Left lung (tissue), 10 donors: Measurements from ENCODE around the gene DNAAF3. TPM values are rescaled to one million over a fixed set of nuclear protein-coding genes. Genes with fewer than 3 reads are reported as not detected.

ENCODE experiments used
- ATAC-seq: fragments of 200-7000 bp; cut with Tn5 transposase; one replicate; pipeline ENCODE4 v1.9.1; 2020; ENCODE audit warnings: moderate library complexity
- DNase-seq, 4 donors: peaks; one replicate each; pipeline ENCODE4 v3.0.0-alpha.2; 2013 to 2020
- H3K27ac ChIP-seq, 2 donors: fragments of 200-600 bp; sonication (generic) in 1 of 2; one replicate each; pipeline versions ENCODE4 v1.5.0 to v1.8.0; 2020 to 2021
- H3K27me3 ChIP-seq, 2 donors: fragments of 200-600 bp; sonication (generic) in 1 of 2; one replicate each; pipeline versions ENCODE4 v1.5.0 to v1.8.0; 2020 to 2021
- H3K36me3 ChIP-seq, 2 donors: fragments of 200-600 bp; sonication (generic) in 1 of 2; one replicate each; pipeline versions ENCODE4 v1.5.0 to v1.8.0; 2020 to 2021
- H3K4me1 ChIP-seq, 2 donors: fragments of 200-600 bp; one replicate each; pipeline ENCODE4 v1.8.0; 2021
- H3K4me3 ChIP-seq, 2 donors: fragments of 200-600 bp; sonication (generic) in 1 of 2; one replicate each; pipeline versions ENCODE4 v1.5.0 to v1.8.0; 2020 to 2021; ENCODE audit warnings: mild to moderate bottlenecking in 1 of 2
- H3K9me3 ChIP-seq, 2 donors: fragments of 200-600 bp; sonication (generic) in 1 of 2; one replicate each; pipeline versions ENCODE4 v1.5.0 to v1.8.0; 2020 to 2021
- CTCF ChIP-seq, 2 donors: fragments of 200-600 bp; sonication (generic) in 1 of 2; IDR thresholded peaks; one replicate each; pipeline versions ENCODE4 v1.5.0 to v1.8.0; 2021; ENCODE audit warnings: antibody characterized with exemption in 2 of 2
- intact Hi-C, 2 donors: fragments of 100-400 bp; cut with DNase I; formaldehyde crosslinking; loops; one replicate each; pipeline versions ENCODE4 v1.11.2 to v1.14.2; 2022
- polyA plus RNA-seq, 6 donors: library from polyadenylated mRNA; unstranded; fragments of 120-200 nt; gene quantifications; one replicate each; pipeline ENCODE4 v1.2.1, GENCODE V29; 2013; ENCODE audit not compliant: insufficient read length in 6 of 6
- total RNA-seq, 2 donors: library from RNA; stranded (reverse); fragmentation: NEBNext Ultra II Directional; extraction: Animal tissue kit (Norgen Biotek cat#: 25700); gene quantifications; one replicate each; pipeline ENCODE4 v1.2.1, GENCODE V29; 2021
- donor health status: DM: no; HTN: yes; CAD: no.
- donor health status: DM: no; HTN: no; CAD: no.

DNAAF3 gene
- total and polyA plus RNA-seq, 8 donors = 0.76 to 11.0 (median 5.4) TPM

GRCh38 chr19:55197528-55197927, 31.1 kb upstream of the DNAAF3 start:
- no peak for TF ChIP-seq CTCF (IDR thresholded peaks at IDR 0.05)
- DNase-seq (no peak), ATAC-seq (no peak)
- H3K9me3 ChIP-seq = no peaks in the 10 kb centered on the region
- no peaks in the 10 kb centered on the region for H3K36me3 ChIP-seq
- no peak overlapping the region for H3K27ac ChIP-seq
- H3K27me3 ChIP-seq = peaks cover 0 to 78% of the 10 kb centered on the region in 2 donors
- H3K4me1 ChIP-seq = no peaks in the 10 kb centered on the region
- H3K4me3 ChIP-seq = no peak overlapping the region
- intact Hi-C loops = no loop called here

GRCh38 chr19:55196803-55197202, 30.4 kb upstream of the DNAAF3 start:
- H3K9me3 ChIP-seq = no peaks in the 10 kb centered on the region
- H3K4me3 ChIP-seq = no peak overlapping the region
- no peaks in the 10 kb centered on the region for H3K36me3 ChIP-seq
- intact Hi-C loops = no loop called here
- no peak for DNase-seq
- peaks cover 0 to 80% of the 10 kb centered on the region in 2 donors for H3K27me3 ChIP-seq
- no peaks in the 10 kb centered on the region for H3K4me1 ChIP-seq
- ATAC-seq = no peak
- no peak overlapping the region for H3K27ac ChIP-seq
- TF ChIP-seq CTCF (IDR thresholded peaks at IDR 0.05) = no peak

- Histone ChIP-seq H3K4me1 (no peaks in the 10 kb centered on the region), H3K27me3 (peaks cover 0 to 53% of the 10 kb centered on the region in 2 donors), H3K4me3 (no peak overlapping the region), H3K36me3 (no peaks in the 10 kb centered on the region), H3K9me3 (no peaks in the 10 kb centered on the region), H3K27ac (no peak overlapping the region)
- DNase-seq (no peak), ATAC-seq (no peak)
- no peak for TF ChIP-seq CTCF (IDR thresholded peaks at IDR 0.05)
- intact Hi-C loops = no loop called here
These were observed 27.1 kb upstream of the DNAAF3 start for GRCh38 chr19:55193481-55193880.

- intact Hi-C loops = no loop called here
- Histone ChIP-seq H3K27ac (no peak overlapping the region), H3K9me3 (no peaks in the 10 kb centered on the region), H3K4me3 (no peak overlapping the region), H3K36me3 (no peaks in the 10 kb centered on the region), H3K27me3 (peaks cover 0 to 53% of the 10 kb centered on the region in 2 donors), H3K4me1 (no peaks in the 10 kb centered on the region)
- no peak for TF ChIP-seq CTCF (IDR thresholded peaks at IDR 0.05)
- ATAC-seq = peak; percentile 29
- no peak for DNase-seq
These were observed 23.0 kb upstream of the DNAAF3 start for GRCh38 chr19:55189403-55189835.

- Histone ChIP-seq H3K27ac (no peak overlapping the region), H3K4me1 (no peaks in the 10 kb centered on the region), H3K4me3 (no peak overlapping the region), H3K36me3 (no peaks in the 10 kb centered on the region), H3K27me3 (peaks cover 0 to 54% of the 10 kb centered on the region in 2 donors), H3K9me3 (no peaks in the 10 kb centered on the region)
- no peak for ATAC-seq
- no peak for DNase-seq
- TF ChIP-seq CTCF (IDR thresholded peaks at IDR 0.05) = no peak
- intact Hi-C loops = no loop called here
These were observed 22.2 kb upstream of the DNAAF3 start for GRCh38 chr19:55188625-55189024.
